Upper lobe of right lung (tissue), 1 donor: ENCODE results near the gene UNC119B. TPM values are rescaled to one million over a fixed set of nuclear protein-coding genes. Genes with fewer than 3 reads are reported as not detected.

Experiments used
- ATAC-seq: fragments of 200-7000 bp; cut with Tn5 transposase; one replicate; pipeline ENCODE4 v1.9.1; 2020; ENCODE audit warnings: mild to moderate bottlenecking, moderate library complexity
- DNase-seq: peaks from one replicate; pipeline ENCODE4 v3.0.0-alpha.2; 2020
- H3K27ac ChIP-seq: fragments of 200-600 bp; one replicate; pipeline ENCODE4 v1.8.0; 2022
- H3K27me3 ChIP-seq: fragments of 200-600 bp; one replicate; pipeline ENCODE4 v1.8.0; 2022; ENCODE audit warnings: mild to moderate bottlenecking
- H3K36me3 ChIP-seq: fragments of 200-600 bp; one replicate; pipeline ENCODE4 v1.8.0; 2022
- H3K4me1 ChIP-seq: fragments of 200-600 bp; one replicate; pipeline ENCODE4 v1.8.0; 2022
- H3K4me3 ChIP-seq: fragments of 200-600 bp; one replicate; pipeline ENCODE4 v1.8.0; 2022; ENCODE audit warnings: mild to moderate bottlenecking
- H3K9me3 ChIP-seq: fragments of 200-600 bp; one replicate; pipeline ENCODE4 v1.8.0; 2022
- CTCF ChIP-seq: fragments of 200-600 bp; IDR thresholded peaks from one replicate; pipeline ENCODE4 v1.8.0; 2022; ENCODE audit warnings: antibody characterized with exemption
- intact Hi-C: fragments of 100-400 bp; cut with DNase I; formaldehyde crosslinking; loops from one replicate; pipeline ENCODE4 v1.11.0; 2022
- total RNA-seq: library from RNA; stranded (reverse); fragmentation: NEBNext Ultra II Directional; extraction: Animal tissue kit (Norgen Biotek cat#: 25700); gene quantifications from one replicate; pipeline ENCODE4 v1.2.1, GENCODE V29; 2021
- donor health status: DM: no; HTN: yes; CAD: no; lungs with severe emphysema.

Gene UNC119B
- total RNA-seq, 1 donor from 2014 or later, result 23.0 TPM

GRCh38 chr12:120706029-120706428 is 4.2 kb upstream of the UNC119B start:
- H3K27me3 ChIP-seq, result no peaks in the 10 kb centered on the region
- no peak overlapping the region for H3K4me3 ChIP-seq
- ATAC-seq (no peak), DNase-seq (no peak)
- intact Hi-C loops, result no loop called here
- no peaks in the 10 kb centered on the region for H3K9me3 ChIP-seq
- peaks cover 15% of the 10 kb centered on the region for H3K4me1 ChIP-seq
- no peak for TF ChIP-seq CTCF
- H3K27ac ChIP-seq, result no peak overlapping the region
- peaks cover 6% of the 10 kb centered on the region for H3K36me3 ChIP-seq

- no peak for ATAC-seq
- H3K27me3 ChIP-seq, result no peaks in the 10 kb centered on the region
- H3K4me1 ChIP-seq, result peaks cover 12% of the 10 kb centered on the region
- no peak overlapping the region for H3K27ac ChIP-seq
- H3K9me3 ChIP-seq, result no peaks in the 10 kb centered on the region
- peaks cover 5% of the 10 kb centered on the region for H3K36me3 ChIP-seq
- H3K4me3 ChIP-seq, result no peak overlapping the region
- DNase-seq, result no peak
- TF ChIP-seq CTCF, result no peak
- intact Hi-C loops, result no loop called here
Observed at GRCh38 chr12:120708651-120709050, 1.6 kb upstream of the UNC119B start.

GRCh38 chr12:120710805-120711296 is 593 bp downstream of the UNC119B start:
- intact Hi-C loops, result loop anchor here (5.0 kb wide), 1 partner anchor 64 kb away; no protein-coding TSS in a partner anchor
- peaks cover 20% of the 10 kb centered on the region for H3K36me3 ChIP-seq
- H3K9me3 ChIP-seq, result no peaks in the 10 kb centered on the region
- H3K27me3 ChIP-seq, result no peaks in the 10 kb centered on the region
- peak; percentile 70 for DNase-seq
- H3K4me3 ChIP-seq, result peak overlapping the region; percentile 90
- TF ChIP-seq CTCF, result no peak
- H3K27ac ChIP-seq, result peak overlapping the region; percentile 84
- H3K4me1 ChIP-seq, result peaks cover 16% of the 10 kb centered on the region
- peak; percentile 41 for ATAC-seq

GRCh38 chr12:120711411-120711810 is 1.2 kb downstream of the UNC119B start:
- H3K4me1 ChIP-seq, result peaks cover 16% of the 10 kb centered on the region
- H3K4me3 ChIP-seq, result peak overlapping the region; percentile 90
- intact Hi-C loops, result loop anchor here (5.0 kb wide), 1 partner anchor 64 kb away; no protein-coding TSS in a partner anchor
- no peak for ATAC-seq
- TF ChIP-seq CTCF, result no peak
- DNase-seq, result no peak
- no peak overlapping the region for H3K27ac ChIP-seq
- H3K27me3 ChIP-seq, result no peaks in the 10 kb centered on the region
- H3K9me3 ChIP-seq, result no peaks in the 10 kb centered on the region
- peaks cover 26% of the 10 kb centered on the region for H3K36me3 ChIP-seq

- Histone ChIP-seq H3K27me3 (no peaks in the 10 kb centered on the region), H3K36me3 (peaks cover 38% of the 10 kb centered on the region), H3K4me1 (peaks cover 16% of the 10 kb centered on the region), H3K4me3 (no peak overlapping the region), H3K27ac (no peak overlapping the region), H3K9me3 (no peaks in the 10 kb centered on the region)
- DNase-seq, result no peak
- intact Hi-C loops, result loop anchor here (5.0 kb wide), 1 partner anchor 65 kb away; no protein-coding TSS in a partner anchor
- no peak for ATAC-seq
- TF ChIP-seq CTCF, result no peak
Observed at GRCh38 chr12:120712610-120713009, 2.4 kb downstream of the UNC119B start.
